Neural progenitor cell (in vitro differentiated cells): Measurements from ENCODE around the gene RCAN3.

Source experiments
- EZH2phosphoT487 ChIP-seq: fragments of 200-600 bp; sonication (generic); IDR thresholded peaks from 2 replicates; pipeline ENCODE4 v1.6.1; 2017; ENCODE audit warnings: antibody characterized with exemption
- TF ChIP-seq, protein P1 (sequence below): fragments of 200-600 bp; sonication (generic); IDR thresholded peaks from 2 replicates; pipeline ENCODE4 v1.5.1; 2017; ENCODE audit warnings: antibody characterized with exemption, mild to moderate bottlenecking

GRCh38 chr1:24566236-24566867 lies 63.7 kb downstream of the RCAN3 start:
- TF ChIP-seq, protein P1, sequence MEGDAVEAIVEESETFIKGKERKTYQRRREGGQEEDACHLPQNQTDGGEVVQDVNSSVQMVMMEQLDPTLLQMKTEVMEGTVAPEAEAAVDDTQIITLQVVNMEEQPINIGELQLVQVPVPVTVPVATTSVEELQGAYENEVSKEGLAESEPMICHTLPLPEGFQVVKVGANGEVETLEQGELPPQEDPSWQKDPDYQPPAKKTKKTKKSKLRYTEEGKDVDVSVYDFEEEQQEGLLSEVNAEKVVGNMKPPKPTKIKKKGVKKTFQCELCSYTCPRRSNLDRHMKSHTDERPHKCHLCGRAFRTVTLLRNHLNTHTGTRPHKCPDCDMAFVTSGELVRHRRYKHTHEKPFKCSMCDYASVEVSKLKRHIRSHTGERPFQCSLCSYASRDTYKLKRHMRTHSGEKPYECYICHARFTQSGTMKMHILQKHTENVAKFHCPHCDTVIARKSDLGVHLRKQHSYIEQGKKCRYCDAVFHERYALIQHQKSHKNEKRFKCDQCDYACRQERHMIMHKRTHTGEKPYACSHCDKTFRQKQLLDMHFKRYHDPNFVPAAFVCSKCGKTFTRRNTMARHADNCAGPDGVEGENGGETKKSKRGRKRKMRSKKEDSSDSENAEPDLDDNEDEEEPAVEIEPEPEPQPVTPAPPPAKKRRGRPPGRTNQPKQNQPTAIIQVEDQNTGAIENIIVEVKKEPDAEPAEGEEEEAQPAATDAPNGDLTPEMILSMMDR: no peak
- TF ChIP-seq EZH2phosphoT487: no peak
